ENCODE measurements around the gene MXI1. TPM values are rescaled to one million over a fixed set of nuclear protein-coding genes. Genes with fewer than 3 reads are reported as not detected.

The MXI1 gene
- total and polyA plus RNA-seq, 9 donors: 41.9 to 100 (median 63.5) TPM

DNA sequence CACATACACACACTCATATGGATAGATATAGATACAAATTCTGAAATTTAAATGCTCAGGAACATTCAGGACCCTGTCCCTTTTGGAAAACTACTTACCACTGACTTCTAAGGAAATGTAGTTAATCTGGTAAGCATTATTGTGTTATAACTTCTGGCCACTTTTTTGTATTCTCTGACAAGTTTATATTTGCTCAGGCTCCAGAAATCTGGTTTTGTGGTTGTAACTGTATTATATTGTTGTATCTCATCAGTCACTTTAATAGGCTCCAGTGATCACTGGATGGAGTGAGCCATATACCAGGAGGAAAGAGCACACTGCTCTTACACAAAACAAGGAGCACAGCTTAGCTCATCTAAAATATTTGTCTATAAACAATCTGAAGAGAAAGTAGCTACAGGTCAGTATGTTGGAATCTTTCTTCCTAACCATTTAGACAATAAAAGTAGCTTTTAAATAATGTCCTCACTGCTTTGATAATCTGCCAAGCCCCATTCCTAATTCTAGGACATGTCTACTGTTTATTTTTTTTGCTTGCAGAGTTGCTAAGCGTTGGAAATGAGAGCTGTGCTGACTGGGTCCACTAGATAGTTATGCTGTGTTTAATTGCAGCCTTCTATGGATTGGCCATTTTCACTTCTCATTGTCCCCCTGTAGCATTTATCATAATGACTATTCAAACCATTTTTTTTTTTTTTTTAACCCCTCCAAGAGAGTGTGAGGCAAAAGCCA lies 53.5 kb downstream of the MXI1 start:
- WGBS, 3 donors: 55 to 70% (median 63%) methylated on average over 1 of the region's 1 CpG

DNA sequence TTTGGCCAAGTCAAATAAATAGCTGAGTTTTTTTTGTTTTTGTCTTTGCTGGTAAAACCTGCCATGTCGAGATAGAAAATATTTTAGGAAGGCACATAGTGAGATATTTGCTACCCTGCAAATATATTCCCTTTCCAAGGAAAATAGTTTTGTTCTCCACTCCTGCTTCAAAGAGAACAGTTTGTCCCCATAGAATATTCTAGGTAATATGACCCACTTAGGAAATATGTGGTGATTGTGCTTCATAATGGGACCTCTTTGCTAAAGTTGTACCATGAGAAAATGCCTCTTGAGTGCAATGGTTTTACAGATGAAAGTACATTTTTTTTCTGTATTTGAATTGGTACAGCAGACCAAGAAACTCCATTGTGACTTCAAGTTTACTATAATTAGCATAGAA lies 55.8 kb downstream of the MXI1 start:
- H3K27ac ChIP-seq: no peak overlapping the region
- no peaks in the 10 kb centered on the region for H3K36me3 ChIP-seq
- intact Hi-C loops (cut with DNase I): no loop called here
- no peaks in the 10 kb centered on the region for H3K9me3 ChIP-seq
- WGBS, 3 donors: 10 to 21% (median 11%) methylated on average over 1 of the region's 1 CpG
- H3K4me1 ChIP-seq (ENCODE audit: insufficient read depth): no peaks in the 10 kb centered on the region
- H3K27me3 ChIP-seq: no peaks in the 10 kb centered on the region
- DNase-seq: no peak
- TF ChIP-seq EP300 (IDR thresholded peaks at IDR 0.05) (no peak), POLR2A (IDR thresholded peaks at IDR 0.05) (no peak)
- TF ChIP-seq, protein P1, sequence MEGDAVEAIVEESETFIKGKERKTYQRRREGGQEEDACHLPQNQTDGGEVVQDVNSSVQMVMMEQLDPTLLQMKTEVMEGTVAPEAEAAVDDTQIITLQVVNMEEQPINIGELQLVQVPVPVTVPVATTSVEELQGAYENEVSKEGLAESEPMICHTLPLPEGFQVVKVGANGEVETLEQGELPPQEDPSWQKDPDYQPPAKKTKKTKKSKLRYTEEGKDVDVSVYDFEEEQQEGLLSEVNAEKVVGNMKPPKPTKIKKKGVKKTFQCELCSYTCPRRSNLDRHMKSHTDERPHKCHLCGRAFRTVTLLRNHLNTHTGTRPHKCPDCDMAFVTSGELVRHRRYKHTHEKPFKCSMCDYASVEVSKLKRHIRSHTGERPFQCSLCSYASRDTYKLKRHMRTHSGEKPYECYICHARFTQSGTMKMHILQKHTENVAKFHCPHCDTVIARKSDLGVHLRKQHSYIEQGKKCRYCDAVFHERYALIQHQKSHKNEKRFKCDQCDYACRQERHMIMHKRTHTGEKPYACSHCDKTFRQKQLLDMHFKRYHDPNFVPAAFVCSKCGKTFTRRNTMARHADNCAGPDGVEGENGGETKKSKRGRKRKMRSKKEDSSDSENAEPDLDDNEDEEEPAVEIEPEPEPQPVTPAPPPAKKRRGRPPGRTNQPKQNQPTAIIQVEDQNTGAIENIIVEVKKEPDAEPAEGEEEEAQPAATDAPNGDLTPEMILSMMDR (IDR thresholded peaks at IDR 0.05): no peak
- H3K4me3 ChIP-seq: no peak overlapping the region

More for the DNA sequence above, 53.5 kb downstream of the MXI1 start:
- no peaks in the 10 kb centered on the region for H3K4me1 ChIP-seq (ENCODE audit: insufficient read depth)
- no peaks in the 10 kb centered on the region for H3K27me3 ChIP-seq
- H3K9me3 ChIP-seq: no peaks in the 10 kb centered on the region
- no peak overlapping the region for H3K27ac ChIP-seq
- no peak for DNase-seq
- no peak for TF ChIP-seq POLR2A (IDR thresholded peaks at IDR 0.05)
- TF ChIP-seq, protein P1 (IDR thresholded peaks at IDR 0.05): no peak
- TF ChIP-seq EP300 (IDR thresholded peaks at IDR 0.05): no peak
- no peak overlapping the region for H3K4me3 ChIP-seq
- H3K36me3 ChIP-seq: no peaks in the 10 kb centered on the region
- intact Hi-C loops (cut with DNase I): no loop called here

DNA sequence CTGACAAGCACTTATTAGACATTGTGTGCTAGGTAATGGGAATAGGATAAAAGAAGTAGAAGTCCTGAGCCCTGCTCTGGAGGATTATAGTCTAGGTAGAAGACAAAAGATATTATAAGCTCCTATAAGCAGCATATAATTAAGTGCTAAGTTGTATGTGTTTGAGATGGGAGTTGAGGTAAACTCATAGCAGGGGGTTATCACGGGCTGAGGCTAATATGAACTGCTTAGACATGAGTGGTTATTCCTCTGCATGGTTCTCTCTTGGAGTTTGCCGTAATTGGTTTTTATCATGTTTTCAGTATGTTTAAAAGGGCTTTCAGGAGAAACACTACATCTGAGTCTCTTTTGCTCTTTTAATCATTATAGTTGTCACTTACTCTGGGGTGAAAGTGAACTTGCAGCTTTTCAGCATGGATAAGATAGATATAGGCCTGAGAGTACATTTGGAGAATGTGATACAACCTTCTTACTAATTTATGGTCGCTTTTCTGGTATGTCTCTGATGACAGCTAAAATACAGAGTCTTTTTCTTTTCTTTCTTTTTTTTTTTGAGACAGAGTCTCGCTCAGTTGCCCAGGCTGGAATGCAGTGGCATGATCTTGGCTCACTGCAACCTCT lies 58.3 kb downstream of the MXI1 start:
- no peak overlapping the region for H3K27ac ChIP-seq
- TF ChIP-seq EP300 (IDR thresholded peaks at IDR 0.05): no peak

DNA sequence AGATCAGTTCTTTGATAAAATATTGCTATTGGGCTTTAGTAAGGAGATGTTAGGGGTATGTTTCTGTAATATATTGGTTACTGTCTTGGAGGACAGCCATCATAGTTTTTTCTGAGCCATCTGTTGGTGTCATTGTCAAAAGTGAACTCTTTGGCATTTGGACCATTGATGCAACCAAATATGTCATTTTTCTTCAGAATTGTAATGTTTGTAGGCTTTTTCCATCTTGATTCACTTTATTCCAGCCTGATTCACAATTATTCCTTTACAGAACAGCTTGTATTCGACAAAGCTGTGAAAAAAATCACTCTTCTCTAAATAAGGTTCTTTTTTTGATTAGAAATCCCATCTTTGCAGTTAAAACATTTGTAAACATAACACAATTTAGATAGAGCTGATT lies 59.9 kb downstream of the MXI1 start:
- Histone ChIP-seq H3K27ac (no peak overlapping the region), H3K4me1 (ENCODE audit: insufficient read depth) (peaks cover 3% of the 10 kb centered on the region)
- 30 to 75% (median 47%) methylated on average over 1 of the region's 1 CpG for WGBS, 3 donors

More for the DNA sequence above, 58.3 kb downstream of the MXI1 start:
- intact Hi-C loops (cut with DNase I): no loop called here
- 94 to 100% (median 96%) methylated on average over 4 of the region's 4 CpGs for WGBS, 3 donors
- Histone ChIP-seq H3K4me3 (no peak overlapping the region), H3K27me3 (no peaks in the 10 kb centered on the region), H3K36me3 (no peaks in the 10 kb centered on the region), H3K4me1 (ENCODE audit: insufficient read depth) (peaks cover 1% of the 10 kb centered on the region), H3K9me3 (no peaks in the 10 kb centered on the region)
- no peak for DNase-seq

More for the DNA sequence above, 59.9 kb downstream of the MXI1 start:
- H3K27me3 ChIP-seq: no peaks in the 10 kb centered on the region
- DNase-seq: no peak
- H3K9me3 ChIP-seq: no peaks in the 10 kb centered on the region
- H3K4me3 ChIP-seq: no peak overlapping the region
- intact Hi-C loops (cut with DNase I): no loop called here
- TF ChIP-seq POLR2A (IDR thresholded peaks at IDR 0.05): no peak
- TF ChIP-seq, protein P1 (IDR thresholded peaks at IDR 0.05): no peak
- TF ChIP-seq EP300 (IDR thresholded peaks at IDR 0.05): no peak
- no peaks in the 10 kb centered on the region for H3K36me3 ChIP-seq
